ENCODE data around the gene WDFY1. TPM values are rescaled to one million over a fixed set of nuclear protein-coding genes. Genes with fewer than 3 reads are reported as not detected.

WDFY1 gene
- total RNA-seq, 1 experiment from 2014 or later, result 44.7 TPM

GRCh38 chr2:223901854-223902253 lies 43.3 kb downstream of the WDFY1 start:
- no TSS peak for BruUV-seq (replicated peaks)
- Histone ChIP-seq H3K9ac (ENCODE audit: low read length) (no peak overlapping the region), H3K4me2 (ENCODE audit: low read length) (no peak overlapping the region), H3K27me3 (ENCODE audit: insufficient read depth, low read length) (no peaks in the 10 kb centered on the region), H3K9me3 (ENCODE audit: control insufficient read depth in 1 of 2, insufficient read depth in 1 of 2, low read depth in 1 of 2, low read length in 2 of 2) (no peaks in the 10 kb centered on the region), H3K36me3 (ENCODE audit: control insufficient read depth in 1 of 2, insufficient read depth in 2 of 2, low read length in 2 of 2) (peaks cover 12 to 17% of the 10 kb centered on the region in 2 experiments; a peak in 3 of 4 replicates), H3K4me3 (replicated peaks in 1 of 2; ENCODE audit: low read depth in 1 of 2, low read length in 2 of 2) (no peak overlapping the region), H2AFZ (ENCODE audit: low read depth, low read length, poor library complexity, severe bottlenecking) (no peak overlapping the region), H3K9me2 (ENCODE audit: insufficient read depth) (no peaks in the 10 kb centered on the region), H3K27ac (ENCODE audit: low read depth, low read length) (no peak overlapping the region), H3K79me2 (ENCODE audit: insufficient read depth, low read length) (peaks cover 4% of the 10 kb centered on the region; the same call in 1 of the 2 replicates), H3K4me1 (ENCODE audit: control insufficient read depth in 1 of 2, insufficient read depth in 2 of 2, low read length in 2 of 2) (peaks cover 1 to 7% of the 10 kb centered on the region in 2 experiments), H4K20me1 (ENCODE audit: insufficient read depth) (no peaks in the 10 kb centered on the region)
- no peak; the same call in 1 of the 2 replicates for ATAC-seq
- ChIA-PET RAD21 (ENCODE audit: low non-redundant PET in 1 of 2, low total read pairs in 2 of 2, uncharacterized antibody in 2 of 2, unreplicated experiment in 2 of 2) (no interaction called here), CTCF (no interaction called here), POLR2A (no interaction called here)
- intact Hi-C loops (cut with micrococcal nuclease), result no loop called here
- no peak for DNase-seq (ENCODE audit: low read depth, low spot score)
- TF ChIP-seq, protein P1, sequence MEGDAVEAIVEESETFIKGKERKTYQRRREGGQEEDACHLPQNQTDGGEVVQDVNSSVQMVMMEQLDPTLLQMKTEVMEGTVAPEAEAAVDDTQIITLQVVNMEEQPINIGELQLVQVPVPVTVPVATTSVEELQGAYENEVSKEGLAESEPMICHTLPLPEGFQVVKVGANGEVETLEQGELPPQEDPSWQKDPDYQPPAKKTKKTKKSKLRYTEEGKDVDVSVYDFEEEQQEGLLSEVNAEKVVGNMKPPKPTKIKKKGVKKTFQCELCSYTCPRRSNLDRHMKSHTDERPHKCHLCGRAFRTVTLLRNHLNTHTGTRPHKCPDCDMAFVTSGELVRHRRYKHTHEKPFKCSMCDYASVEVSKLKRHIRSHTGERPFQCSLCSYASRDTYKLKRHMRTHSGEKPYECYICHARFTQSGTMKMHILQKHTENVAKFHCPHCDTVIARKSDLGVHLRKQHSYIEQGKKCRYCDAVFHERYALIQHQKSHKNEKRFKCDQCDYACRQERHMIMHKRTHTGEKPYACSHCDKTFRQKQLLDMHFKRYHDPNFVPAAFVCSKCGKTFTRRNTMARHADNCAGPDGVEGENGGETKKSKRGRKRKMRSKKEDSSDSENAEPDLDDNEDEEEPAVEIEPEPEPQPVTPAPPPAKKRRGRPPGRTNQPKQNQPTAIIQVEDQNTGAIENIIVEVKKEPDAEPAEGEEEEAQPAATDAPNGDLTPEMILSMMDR (IDR thresholded peaks at IDR 0.05 in 2 of 3, conservative IDR thresholded peaks at IDR 0.05 in 1 of 3; ENCODE audit: borderline replicate concordance in 1 of 3, insufficient read depth in 1 of 3, low read depth in 2 of 3, low read length in 2 of 3), result peak in 1 of 3 experiments; percentile 16; a peak in 1 of 6 replicates
- TF ChIP-seq RAD21 (IDR thresholded peaks at IDR 0.05; ENCODE audit: low read depth) (peak; percentile 23; the same call in 1 of the 2 replicates), ELF1 (IDR thresholded peaks at IDR 0.05; ENCODE audit: borderline replicate concordance, low read depth) (no peak), CEBPB (IDR thresholded peaks at IDR 0.05; ENCODE audit: low read depth) (no peak)

DNA sequence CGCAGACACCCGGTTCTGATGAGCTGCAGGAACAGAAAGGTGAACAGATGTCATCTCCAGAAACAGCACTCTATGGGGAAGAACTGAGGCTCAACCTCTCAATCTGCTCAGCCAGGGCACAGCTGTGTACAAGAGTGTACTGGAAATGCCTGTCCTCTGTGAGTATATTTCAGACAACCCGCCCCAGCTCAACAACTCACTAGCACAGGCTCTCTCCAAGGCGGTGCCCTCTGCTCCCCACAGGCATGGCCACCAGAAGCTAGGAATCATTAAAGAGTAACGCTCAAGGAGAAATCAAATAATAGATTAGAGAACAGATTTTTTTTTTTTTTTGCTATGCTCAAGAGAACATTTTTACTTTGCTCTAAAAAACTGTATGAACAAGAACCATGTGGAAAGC lies 43.8 kb downstream of the WDFY1 start:
- intact Hi-C loops (cut with micrococcal nuclease), result no loop called here
- no peaks in the 10 kb centered on the region for H4K20me1 ChIP-seq (ENCODE audit: insufficient read depth)
- H3K36me3 ChIP-seq (ENCODE audit: control insufficient read depth in 1 of 2, insufficient read depth in 2 of 2, low read length in 2 of 2), result peaks cover 12 to 17% of the 10 kb centered on the region in 2 experiments; a peak in 3 of 4 replicates
- ChIA-PET CTCF (no interaction called here), RAD21 (ENCODE audit: low non-redundant PET in 1 of 2, low total read pairs in 2 of 2, uncharacterized antibody in 2 of 2, unreplicated experiment in 2 of 2) (no interaction called here), POLR2A (no interaction called here)
- H3K9ac ChIP-seq (ENCODE audit: low read length), result no peak overlapping the region
- H3K4me1 ChIP-seq (ENCODE audit: control insufficient read depth in 1 of 2, insufficient read depth in 2 of 2, low read length in 2 of 2), result peaks cover 7 to 12% of the 10 kb centered on the region in 2 experiments
- H3K27ac ChIP-seq (ENCODE audit: low read depth, low read length), result no peak overlapping the region
- no peak for TF ChIP-seq ELF1 (IDR thresholded peaks at IDR 0.05; ENCODE audit: borderline replicate concordance, low read depth)
- TF ChIP-seq, protein P2, sequence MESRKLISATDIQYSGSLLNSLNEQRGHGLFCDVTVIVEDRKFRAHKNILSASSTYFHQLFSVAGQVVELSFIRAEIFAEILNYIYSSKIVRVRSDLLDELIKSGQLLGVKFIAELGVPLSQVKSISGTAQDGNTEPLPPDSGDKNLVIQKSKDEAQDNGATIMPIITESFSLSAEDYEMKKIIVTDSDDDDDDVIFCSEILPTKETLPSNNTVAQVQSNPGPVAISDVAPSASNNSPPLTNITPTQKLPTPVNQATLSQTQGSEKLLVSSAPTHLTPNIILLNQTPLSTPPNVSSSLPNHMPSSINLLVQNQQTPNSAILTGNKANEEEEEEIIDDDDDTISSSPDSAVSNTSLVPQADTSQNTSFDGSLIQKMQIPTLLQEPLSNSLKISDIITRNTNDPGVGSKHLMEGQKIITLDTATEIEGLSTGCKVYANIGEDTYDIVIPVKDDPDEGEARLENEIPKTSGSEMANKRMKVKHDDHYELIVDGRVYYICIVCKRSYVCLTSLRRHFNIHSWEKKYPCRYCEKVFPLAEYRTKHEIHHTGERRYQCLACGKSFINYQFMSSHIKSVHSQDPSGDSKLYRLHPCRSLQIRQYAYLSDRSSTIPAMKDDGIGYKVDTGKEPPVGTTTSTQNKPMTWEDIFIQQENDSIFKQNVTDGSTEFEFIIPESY (IDR thresholded peaks at IDR 0.05; ENCODE audit: extremely low read depth, insufficient replicate concordance, low read length), result no peak
- no peak for TF ChIP-seq FOSL1 (IDR thresholded peaks at IDR 0.05; ENCODE audit: low read depth)
- no peak for TF ChIP-seq YY1 (IDR thresholded peaks at IDR 0.05; ENCODE audit: extremely low read depth, insufficient replicate concordance, low read depth, low read length)
- TF ChIP-seq ATF3 (IDR thresholded peaks at IDR 0.05), result no peak
- TF ChIP-seq JUND (IDR thresholded peaks at IDR 0.05), result no peak
- no peak overlapping the region for H3K4me2 ChIP-seq (ENCODE audit: low read length)
- no peaks in the 10 kb centered on the region for H3K27me3 ChIP-seq (ENCODE audit: insufficient read depth, low read length)
- no peak for ATAC-seq
- no TSS peak for BruUV-seq (replicated peaks)
- no peak overlapping the region for H2AFZ ChIP-seq (ENCODE audit: low read depth, low read length, poor library complexity, severe bottlenecking)
- H3K4me3 ChIP-seq (replicated peaks in 1 of 2; ENCODE audit: low read depth in 1 of 2, low read length in 2 of 2), result no peak overlapping the region
- H3K9me2 ChIP-seq (ENCODE audit: insufficient read depth), result no peaks in the 10 kb centered on the region
- no peaks in the 10 kb centered on the region for H3K9me3 ChIP-seq (ENCODE audit: control insufficient read depth in 1 of 2, insufficient read depth in 1 of 2, low read depth in 1 of 2, low read length in 2 of 2)
- no peak for DNase-seq (ENCODE audit: low read depth, low spot score)
- peaks cover 4% of the 10 kb centered on the region; the same call in 1 of the 2 replicates for H3K79me2 ChIP-seq (ENCODE audit: insufficient read depth, low read length)

Measured in HCT116 (cell line).